ENCODE data around the gene CXCL5. TPM values are rescaled to one million over a fixed set of nuclear protein-coding genes. Genes with fewer than 3 reads are reported as not detected.

CXCL5 gene
- total RNA-seq, 3 donors from 2014 or later (not counting 1 experiment from before 2014, with no cell fraction given) = 0.23 to 2.0 (median 1.5) TPM

DNA sequence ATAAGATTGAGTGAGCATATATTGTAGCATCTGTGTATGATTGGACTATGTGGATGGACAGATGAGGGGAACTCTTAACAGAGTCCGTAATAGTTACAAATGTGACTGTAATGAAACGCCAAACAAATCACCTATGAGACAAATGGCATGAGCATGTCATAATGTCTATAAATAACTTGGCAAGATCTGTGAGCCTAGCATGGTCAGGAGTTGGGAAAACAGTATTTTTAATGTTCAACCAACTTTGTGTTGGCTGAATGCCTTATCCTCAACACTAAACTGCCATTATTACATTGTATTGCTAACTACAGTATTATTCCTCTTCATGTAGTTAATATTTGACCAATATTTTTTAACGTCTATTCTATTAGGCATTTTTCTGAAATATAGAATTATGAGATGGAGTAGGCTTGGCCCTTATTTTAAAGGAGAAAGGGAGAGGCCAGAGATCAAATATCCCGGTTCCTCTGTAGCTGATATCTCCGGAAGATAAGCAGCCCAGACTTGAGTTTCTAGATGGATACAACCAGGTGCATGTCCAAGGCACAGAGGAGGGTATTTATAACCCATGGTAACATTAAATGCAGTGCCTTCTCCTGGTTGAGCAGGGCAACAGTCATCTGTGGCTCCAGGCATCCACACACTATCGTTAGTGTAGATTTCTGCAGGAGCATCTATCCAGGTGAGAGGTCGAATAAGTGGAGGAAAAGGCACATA lies 49.3 kb downstream of the CXCL5 start:
- H3K4me1 ChIP-seq (ENCODE audit: control insufficient read depth, insufficient read depth, low read length) = no peaks in the 10 kb centered on the region
- H3K4me3 ChIP-seq (ENCODE audit: low read length) = no peak overlapping the region
- no peak overlapping the region for H3K27ac ChIP-seq (ENCODE audit: low read length)
- DNase-seq = no peak
- Mint-ChIP-seq H3K27me3 (ENCODE audit: low read depth in 2 of 2) (peaks cover 13 to 21% of the 10 kb centered on the region in 2 donors), H3K4me1 (no peaks in the 10 kb centered on the region), H3K36me3 (no peaks in the 10 kb centered on the region), H3K9me3 (peaks cover 6 to 10% of the 10 kb centered on the region in 2 donors), H3K27ac (no peak overlapping the region), H3K4me3 (no peak overlapping the region)
- no peaks in the 10 kb centered on the region for H3K27me3 ChIP-seq (ENCODE audit: control insufficient read depth, insufficient read depth, low read length)
- TF ChIP-seq, protein P1, sequence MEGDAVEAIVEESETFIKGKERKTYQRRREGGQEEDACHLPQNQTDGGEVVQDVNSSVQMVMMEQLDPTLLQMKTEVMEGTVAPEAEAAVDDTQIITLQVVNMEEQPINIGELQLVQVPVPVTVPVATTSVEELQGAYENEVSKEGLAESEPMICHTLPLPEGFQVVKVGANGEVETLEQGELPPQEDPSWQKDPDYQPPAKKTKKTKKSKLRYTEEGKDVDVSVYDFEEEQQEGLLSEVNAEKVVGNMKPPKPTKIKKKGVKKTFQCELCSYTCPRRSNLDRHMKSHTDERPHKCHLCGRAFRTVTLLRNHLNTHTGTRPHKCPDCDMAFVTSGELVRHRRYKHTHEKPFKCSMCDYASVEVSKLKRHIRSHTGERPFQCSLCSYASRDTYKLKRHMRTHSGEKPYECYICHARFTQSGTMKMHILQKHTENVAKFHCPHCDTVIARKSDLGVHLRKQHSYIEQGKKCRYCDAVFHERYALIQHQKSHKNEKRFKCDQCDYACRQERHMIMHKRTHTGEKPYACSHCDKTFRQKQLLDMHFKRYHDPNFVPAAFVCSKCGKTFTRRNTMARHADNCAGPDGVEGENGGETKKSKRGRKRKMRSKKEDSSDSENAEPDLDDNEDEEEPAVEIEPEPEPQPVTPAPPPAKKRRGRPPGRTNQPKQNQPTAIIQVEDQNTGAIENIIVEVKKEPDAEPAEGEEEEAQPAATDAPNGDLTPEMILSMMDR (IDR thresholded peaks at IDR 0.05) = no peak
- 90% methylated on average over 6 of the region's 7 CpGs for WGBS (ENCODE audit: insufficient coverage)
- H3K9me3 ChIP-seq (ENCODE audit: control insufficient read depth, insufficient read depth, low read length) = no peaks in the 10 kb centered on the region
- intact Hi-C loops (cut with micrococcal nuclease) = no loop called here
- H3K36me3 ChIP-seq (ENCODE audit: control insufficient read depth, insufficient read depth, low read length) = no peaks in the 10 kb centered on the region
- ATAC-seq = no peak

DNA sequence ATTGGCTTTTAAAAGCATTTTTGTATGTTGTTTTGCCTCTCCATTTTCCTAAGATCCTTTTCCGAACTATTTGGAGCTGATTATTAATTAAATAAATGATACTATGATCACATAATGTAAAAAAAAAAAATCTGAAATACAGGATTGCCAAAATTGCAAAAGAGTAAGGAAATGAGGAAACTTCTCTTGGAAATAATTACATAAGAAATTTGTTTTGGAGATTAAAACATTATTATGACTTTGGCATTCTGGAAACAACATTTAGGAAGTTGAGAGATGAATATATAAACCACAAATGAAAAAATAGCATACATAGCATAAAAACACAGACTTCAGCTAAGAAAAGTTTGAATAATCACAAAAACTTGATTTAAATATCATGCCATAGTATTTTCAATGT lies 50.2 kb downstream of the CXCL5 start:
- no CpG with 5 or more reads among the region's 1 CpG for WGBS (ENCODE audit: insufficient coverage)
- Mint-ChIP-seq H3K27me3 (ENCODE audit: low read depth in 2 of 2) (peaks cover 18 to 28% of the 10 kb centered on the region in 2 donors), H3K9me3 (peaks cover 6 to 10% of the 10 kb centered on the region in 2 donors)

GRCh38 chr4:73947239-73947985 lies 51.1 kb downstream of the CXCL5 start:
- Histone ChIP-seq H3K4me1 (ENCODE audit: control insufficient read depth, insufficient read depth, low read length) (no peaks in the 10 kb centered on the region), H3K27me3 (ENCODE audit: control insufficient read depth, insufficient read depth, low read length) (peaks cover 4% of the 10 kb centered on the region), H3K36me3 (ENCODE audit: control insufficient read depth, insufficient read depth, low read length) (no peaks in the 10 kb centered on the region), H3K9me3 (ENCODE audit: control insufficient read depth, insufficient read depth, low read length) (no peaks in the 10 kb centered on the region), H3K27ac (ENCODE audit: low read length) (no peak overlapping the region), H3K4me3 (ENCODE audit: low read length) (no peak overlapping the region)
- Mint-ChIP-seq H3K36me3 (no peaks in the 10 kb centered on the region), H3K27ac (no peak overlapping the region), H3K4me3 (no peak overlapping the region), H3K27me3 (ENCODE audit: low read depth in 2 of 2) (peaks cover 26 to 30% of the 10 kb centered on the region in 2 donors), H3K9me3 (peaks cover 5 to 9% of the 10 kb centered on the region in 2 donors), H3K4me1 (no peaks in the 10 kb centered on the region)
- DNase-seq (no peak), ATAC-seq (no peak)
- WGBS (ENCODE audit: insufficient coverage) = 91% methylated on average over 2 of the region's 3 CpGs
- TF ChIP-seq, protein P1 (IDR thresholded peaks at IDR 0.05) = no peak
- intact Hi-C loops (cut with micrococcal nuclease) = no loop called here

More for the DNA sequence above, 50.2 kb downstream of the CXCL5 start:
- no peaks in the 10 kb centered on the region for H3K4me1 ChIP-seq (ENCODE audit: control insufficient read depth, insufficient read depth, low read length)
- intact Hi-C loops (cut with micrococcal nuclease) = no loop called here
- H3K27ac Mint-ChIP-seq = no peak overlapping the region
- H3K9me3 ChIP-seq (ENCODE audit: control insufficient read depth, insufficient read depth, low read length) = no peaks in the 10 kb centered on the region
- no peaks in the 10 kb centered on the region for H3K4me1 Mint-ChIP-seq
- no peaks in the 10 kb centered on the region for H3K36me3 Mint-ChIP-seq
- no peak for DNase-seq
- H3K27me3 ChIP-seq (ENCODE audit: control insufficient read depth, insufficient read depth, low read length) = no peaks in the 10 kb centered on the region
- H3K4me3 Mint-ChIP-seq = no peak overlapping the region
- H3K36me3 ChIP-seq (ENCODE audit: control insufficient read depth, insufficient read depth, low read length) = no peaks in the 10 kb centered on the region
- H3K27ac ChIP-seq (ENCODE audit: low read length) = no peak overlapping the region
- TF ChIP-seq, protein P1 (IDR thresholded peaks at IDR 0.05) = no peak
- H3K4me3 ChIP-seq (ENCODE audit: low read length) = no peak overlapping the region
- ATAC-seq = no peak

Data from natural killer cell (primary cell).